Fibroblast of lung (primary cell): Measurements from ENCODE around the gene ZBTB7B.

ENCODE experiments used
- EZH2 ChIP-seq: IDR thresholded peaks from 2 replicates; pipeline ENCODE4 v1.5.1; 2012; ENCODE audit warnings: low read length, control low read depth, mild to moderate bottlenecking; ENCODE audit errors: missing control alignments
- TF ChIP-seq, protein P1 (sequence below), 2 donors: IDR thresholded peaks in 1 of 2; conservative IDR thresholded peaks in 1 of 2; 1 replicate in 1 of 2; 2 replicates in 1 of 2; pipeline ENCODE4 v1.5.1; 2011 to 2012; ENCODE audit warnings: low read length in 2 of 2, control low read depth in 1 of 2, inconsistent platforms in 1 of 2, low read depth in 1 of 2, mild to moderate bottlenecking in 1 of 2

- TF ChIP-seq EZH2: no peak
- TF ChIP-seq, protein P1, sequence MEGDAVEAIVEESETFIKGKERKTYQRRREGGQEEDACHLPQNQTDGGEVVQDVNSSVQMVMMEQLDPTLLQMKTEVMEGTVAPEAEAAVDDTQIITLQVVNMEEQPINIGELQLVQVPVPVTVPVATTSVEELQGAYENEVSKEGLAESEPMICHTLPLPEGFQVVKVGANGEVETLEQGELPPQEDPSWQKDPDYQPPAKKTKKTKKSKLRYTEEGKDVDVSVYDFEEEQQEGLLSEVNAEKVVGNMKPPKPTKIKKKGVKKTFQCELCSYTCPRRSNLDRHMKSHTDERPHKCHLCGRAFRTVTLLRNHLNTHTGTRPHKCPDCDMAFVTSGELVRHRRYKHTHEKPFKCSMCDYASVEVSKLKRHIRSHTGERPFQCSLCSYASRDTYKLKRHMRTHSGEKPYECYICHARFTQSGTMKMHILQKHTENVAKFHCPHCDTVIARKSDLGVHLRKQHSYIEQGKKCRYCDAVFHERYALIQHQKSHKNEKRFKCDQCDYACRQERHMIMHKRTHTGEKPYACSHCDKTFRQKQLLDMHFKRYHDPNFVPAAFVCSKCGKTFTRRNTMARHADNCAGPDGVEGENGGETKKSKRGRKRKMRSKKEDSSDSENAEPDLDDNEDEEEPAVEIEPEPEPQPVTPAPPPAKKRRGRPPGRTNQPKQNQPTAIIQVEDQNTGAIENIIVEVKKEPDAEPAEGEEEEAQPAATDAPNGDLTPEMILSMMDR (conservative IDR thresholded peaks at IDR 0.05 in 1 of 2, IDR thresholded peaks at IDR 0.05 in 1 of 2; ENCODE audit: low read depth in 1 of 2, low read length in 2 of 2): no peak
Observed at GRCh38 chr1:155044365-155044764, 41.8 kb downstream of the ZBTB7B start.
